Endothelial cell of umbilical vein (primary cell): ENCODE results near the gene GNG10. TPM values are rescaled to one million over a fixed set of nuclear protein-coding genes. Genes with fewer than 3 reads are reported as not detected.

Source experiments
- BruUV-seq: library from RNA; stranded (reverse); fragments of 400-500 nt; replicated peaks from 2 replicates; lab custom pipeline; 2021; lab: Mats Ljungman, UMichigan
- CTCF ChIA-PET: fragments of 300-600, 350-600 bp; sonication (Branson Sonifier 250); formaldehyde crosslinking; loops from one replicate; lab custom pipeline; 2021; ENCODE audit warnings: antibody characterized with exemption, inconsistent platforms; lab: Charles Lee
- POLR2A ChIA-PET: fragments of 300-600, 350-600 bp; sonication (Branson Sonifier 250); formaldehyde crosslinking; loops from one replicate; lab custom pipeline; 2021; ENCODE audit warnings: antibody characterized with exemption, inconsistent platforms; lab: Charles Lee
- DNase-seq: peaks from one replicate; pipeline ENCODE4 v3.0.0-alpha.2; 2011; ENCODE audit warnings: low read depth, low spot score
- FAIRE-seq: peaks from 2 replicates; lab custom pipeline; 2011; peaks lifted over from hg19 to GRCh38; lab: Jason Lieb, UNC
- H2AFZ ChIP-seq: 2 replicates; pipeline ENCODE4 v1.6.0; 2012; ENCODE audit warnings: low read depth, low read length, control low read depth, inconsistent platforms
- H3K27ac ChIP-seq: 2 replicates; pipeline ENCODE4 v1.5.1; 2011; ENCODE audit warnings: low read depth, mild to moderate bottlenecking, control low read depth, low read length, moderate library complexity; ENCODE audit not compliant: insufficient read depth
- H3K27me3 ChIP-seq, 2 experiments: 2 replicates each; pipeline versions ENCODE4 v1.6.0 to v1.6.1; 2011; ENCODE audit warnings: low read length in 2 of 2, mixed read lengths in 1 of 2; ENCODE audit not compliant: control insufficient read depth in 2 of 2, insufficient read depth in 2 of 2
- H3K36me3 ChIP-seq, 2 experiments: 2 replicates in 1 of 2; 3 replicates in 1 of 2; pipeline ENCODE4 v1.5.1; 2011; ENCODE audit warnings: low read length in 2 of 2, mild to moderate bottlenecking in 1 of 2, moderate library complexity in 1 of 2; ENCODE audit not compliant: control insufficient read depth in 2 of 2, insufficient read depth in 2 of 2; ENCODE audit errors: extremely low read depth in 1 of 2
- H3K4me1 ChIP-seq: 3 replicates; pipeline ENCODE4 v1.5.1; 2011; ENCODE audit warnings: mild to moderate bottlenecking, low read length; ENCODE audit not compliant: control insufficient read depth, insufficient read depth; ENCODE audit errors: extremely low read depth
- H3K4me2 ChIP-seq: 2 replicates; pipeline ENCODE4 v1.6.1; 2011; ENCODE audit warnings: low read length, control low read depth, mixed read lengths; ENCODE audit not compliant: insufficient read depth
- H3K4me3 ChIP-seq, 3 experiments: fragments of 200-600 bp in 1 of 3; sonication (generic), shearing (Covaris generic) in 1 of 3; replicated peaks in 1 of 3; 2 replicates each; pipeline ENCODE4 v1.5.1; 2011 to 2016; ENCODE audit warnings: control low read depth in 3 of 3, low read length in 3 of 3, mild to moderate bottlenecking in 2 of 3, inconsistent platforms in 1 of 3, low read depth in 1 of 3, moderate library complexity in 1 of 3; ENCODE audit not compliant: insufficient read depth in 1 of 3
- H3K79me2 ChIP-seq: 2 replicates; pipeline ENCODE4 v1.6.0; 2012; ENCODE audit warnings: low read length, inconsistent platforms; ENCODE audit not compliant: control insufficient read depth, insufficient read depth
- H3K9ac ChIP-seq: replicated peaks from 2 replicates; pipeline ENCODE3; 2011; ENCODE audit warnings: low read length, control low read depth; ENCODE audit not compliant: insufficient read depth; ENCODE audit errors: extremely low read depth
- H3K9me1 ChIP-seq: replicated peaks from 3 replicates; pipeline ENCODE4 v1.6.0; 2011; ENCODE audit warnings: mild to moderate bottlenecking, low read length; ENCODE audit not compliant: control insufficient read depth, insufficient read depth; ENCODE audit errors: extremely low read depth
- H3K9me3 ChIP-seq: replicated peaks from 2 replicates; pipeline ENCODE4 v1.5.1; 2012; ENCODE audit warnings: low read length, inconsistent platforms; ENCODE audit not compliant: control insufficient read depth, insufficient read depth
- H4K20me1 ChIP-seq: replicated peaks from 2 replicates; pipeline ENCODE3; 2011; ENCODE audit warnings: mild to moderate bottlenecking, low read length; ENCODE audit not compliant: control insufficient read depth, insufficient read depth; ENCODE audit errors: extremely low read depth
- CTCF ChIP-seq, 2 donors: IDR thresholded peaks; 1 replicate in 1 of 2; 2 replicates in 1 of 2; pipeline ENCODE4 v1.5.1; 2011; ENCODE audit warnings: low read length in 2 of 2, mild to moderate bottlenecking in 2 of 2, moderate library complexity in 2 of 2, control low read depth in 1 of 2, inconsistent platforms in 1 of 2, low read depth in 1 of 2; ENCODE audit not compliant: insufficient read depth in 1 of 2; ENCODE audit errors: extremely low read depth in 1 of 2
- EZH2 ChIP-seq: IDR thresholded peaks from 2 replicates; pipeline ENCODE4 v1.6.1; 2012; ENCODE audit warnings: borderline replicate concordance, low read depth, mild to moderate bottlenecking, moderate library complexity, low read length, inconsistent platforms; ENCODE audit not compliant: severe bottlenecking
- FOS ChIP-seq: IDR thresholded peaks from 2 replicates; pipeline ENCODE4 v1.6.1; 2011; ENCODE audit warnings: mild to moderate bottlenecking, low read length, moderate library complexity, borderline replicate concordance; ENCODE audit not compliant: insufficient read depth
- GATA2 ChIP-seq: IDR thresholded peaks from 2 replicates; pipeline ENCODE4 v1.7.0; 2011; ENCODE audit warnings: low read depth, mild to moderate bottlenecking, moderate library complexity, mixed read lengths, low read length; ENCODE audit not compliant: insufficient read length, insufficient read depth
- JUN ChIP-seq: IDR thresholded peaks from 2 replicates; pipeline ENCODE4 v1.6.1; 2011; ENCODE audit warnings: borderline replicate concordance, low read depth; ENCODE audit not compliant: insufficient read length, insufficient read depth
- MYC ChIP-seq: IDR thresholded peaks from one replicate; pipeline ENCODE4 v1.6.1; 2011; ENCODE audit warnings: mild to moderate bottlenecking, low read depth, low read length
- POLR2A ChIP-seq: IDR thresholded peaks from 2 replicates; pipeline ENCODE4 v1.6.1; 2012; ENCODE audit warnings: low read depth, mild to moderate bottlenecking, control low read depth, low read length
- dilution Hi-C: fragments of 300-500 bp; cut with MboI; formaldehyde crosslinking; loops from one replicate; pipeline ENCODE4 v1.15.0; 2019; ENCODE audit warnings: low sequenced_read_pairs; ENCODE audit not compliant: extremely low pct_ligation_motif_present
- intact Hi-C: fragments of 100-400 bp; cut with micrococcal nuclease; formaldehyde crosslinking; loops from one replicate; pipeline ENCODE4 v1.10.0; 2022
- polyA plus RNA-seq, 4 experiments: library from polyadenylated mRNA; depleted of rRNA in 3 of 4; stranded (reverse) in 3 of 4; unstranded in 1 of 4; fragments of >200 nt; gene quantifications; 2 replicates each; pipeline versions ENCODE4 v1.2.1 to v1.2.3, GENCODE V29; 2011 to 2012; ENCODE audit warnings: missing spikeins in 1 of 4
- total RNA-seq: library from RNA; stranded (reverse); gene quantifications from 2 replicates; pipeline ENCODE4 v1.2.3, GENCODE V29; 2021

Gene GNG10
- total and polyA plus RNA-seq, 2 donors (not counting 3 experiments of a cell fraction or from before 2014, with no cell fraction given) = 31.9 to 33.0 TPM

GRCh38 chr9:111658943-111659342, 2.5 kb upstream of the GNG10 start:
- intact Hi-C loops = no loop called here
- DNase-seq = no peak
- FAIRE-seq = no peak
- no TSS peak for BruUV-seq
- Histone ChIP-seq H4K20me1 (no peaks in the 10 kb centered on the region), H3K36me3 (no peaks in the 10 kb centered on the region), H3K9me1 (no peaks in the 10 kb centered on the region), H3K9me3 (no peaks in the 10 kb centered on the region), H3K27ac (no peak overlapping the region), H2AFZ (no peak overlapping the region), H3K9ac (no peak overlapping the region), H3K4me3 (no peak overlapping the region), H3K4me2 (no peak overlapping the region), H3K4me1 (peaks cover 15% of the 10 kb centered on the region), H3K27me3 (no peaks in the 10 kb centered on the region), H3K79me2 (no peaks in the 10 kb centered on the region)
- POLR2A ChIA-PET = no interaction called here
- CTCF ChIA-PET = no interaction called here
- dilution Hi-C loops = no loop called here
- TF ChIP-seq MYC = no peak
- TF ChIP-seq EZH2 = no peak
- TF ChIP-seq CTCF (IDR thresholded peaks at IDR 0.05; ENCODE audit: extremely low read depth in 1 of 2, insufficient read depth in 1 of 2, low read depth in 1 of 2, low read length in 2 of 2) = no peak
- no peak for TF ChIP-seq FOS

- H3K4me3 ChIP-seq = no peak overlapping the region
- ChIA-PET CTCF (no interaction called here), POLR2A (no interaction called here)
- H3K9me3 ChIP-seq = no peaks in the 10 kb centered on the region
- no peak overlapping the region for H2AFZ ChIP-seq
- no peak for DNase-seq
- intact Hi-C loops = loop anchor here (2.0 kb wide), 1 partner anchor 61 kb away; the partner anchor contains the start of gene PTGR1
- H3K4me2 ChIP-seq = no peak overlapping the region
- H3K79me2 ChIP-seq = no peaks in the 10 kb centered on the region
- dilution Hi-C loops = no loop called here
- peaks cover 15% of the 10 kb centered on the region for H3K4me1 ChIP-seq
- H3K9me1 ChIP-seq = no peaks in the 10 kb centered on the region
- no peak for FAIRE-seq
- no peak overlapping the region for H3K9ac ChIP-seq
- BruUV-seq = no TSS peak
- H4K20me1 ChIP-seq = no peaks in the 10 kb centered on the region
- TF ChIP-seq JUN (no peak), POLR2A (no peak), EZH2 (no peak), GATA2 (no peak), CTCF (IDR thresholded peaks at IDR 0.05; ENCODE audit: extremely low read depth in 1 of 2, insufficient read depth in 1 of 2, low read depth in 1 of 2, low read length in 2 of 2) (no peak)
- H3K27me3 ChIP-seq = no peaks in the 10 kb centered on the region
- H3K27ac ChIP-seq = no peak overlapping the region
- no peaks in the 10 kb centered on the region for H3K36me3 ChIP-seq
These were observed 1.7 kb upstream of the GNG10 start for GRCh38 chr9:111659691-111660090.
